PFSK-1 (cell line): ENCODE data around the gene C21orf58.

Source experiments
- FOXP2 ChIP-seq: optimal IDR thresholded peaks from 2 replicates; pipeline ENCODE3; 2011; ENCODE audit warnings: borderline replicate concordance, control low read depth, inconsistent platforms; ENCODE audit not compliant: insufficient read depth; ENCODE audit errors: extremely low read length, extremely low read depth
- POLR2AphosphoS5 ChIP-seq: IDR thresholded peaks from 2 replicates; pipeline ENCODE4 v1.6.1; 2012; ENCODE audit warnings: low read depth, mild to moderate bottlenecking, control low read depth, low read length, moderate library complexity
- REST ChIP-seq, 2 experiments: IDR thresholded peaks; 2 replicates each; pipeline versions ENCODE4 v1.6.1 to v1.8.0; 2011 to 2012; ENCODE audit warnings: low read depth in 2 of 2, low read length in 2 of 2, control low read depth in 1 of 2, inconsistent platforms in 1 of 2, mild to moderate bottlenecking in 1 of 2, moderate library complexity in 1 of 2; ENCODE audit not compliant: insufficient read depth in 1 of 2
- SIN3A ChIP-seq: IDR thresholded peaks from 2 replicates; pipeline ENCODE4 v1.6.1; 2012; ENCODE audit warnings: mild to moderate bottlenecking, low read length, moderate library complexity, borderline replicate concordance; ENCODE audit not compliant: insufficient read depth
- TAF1 ChIP-seq: IDR thresholded peaks from 2 replicates; pipeline ENCODE4 v1.6.1; 2012; ENCODE audit warnings: low read length, control low read depth, borderline replicate concordance; ENCODE audit not compliant: insufficient read depth

C21orf58 gene

GRCh38 chr21:46291561-46291960 lies 32.1 kb downstream of the C21orf58 start:
- TF ChIP-seq POLR2AphosphoS5 (no peak), SIN3A (no peak), TAF1 (no peak), FOXP2 (no peak), REST (IDR thresholded peaks at IDR 0.05; ENCODE audit: insufficient read depth in 1 of 2, low read depth in 2 of 2, low read length in 2 of 2) (no peak)

GRCh38 chr21:46289655-46290179 lies 34.0 kb downstream of the C21orf58 start:
- no peak for TF ChIP-seq TAF1
- TF ChIP-seq SIN3A = no peak
- no peak for TF ChIP-seq REST (IDR thresholded peaks at IDR 0.05; ENCODE audit: insufficient read depth in 1 of 2, low read depth in 2 of 2, low read length in 2 of 2)
- TF ChIP-seq POLR2AphosphoS5 = no peak
- no peak for TF ChIP-seq FOXP2

- no peak for TF ChIP-seq REST (IDR thresholded peaks at IDR 0.05; ENCODE audit: insufficient read depth in 1 of 2, low read depth in 2 of 2, low read length in 2 of 2)
- no peak for TF ChIP-seq FOXP2
- TF ChIP-seq TAF1 = no peak
- TF ChIP-seq POLR2AphosphoS5 = no peak
- no peak for TF ChIP-seq SIN3A
These were observed 36.1 kb downstream of the C21orf58 start for GRCh38 chr21:46287541-46287940.

GRCh38 chr21:46286648-46287002 lies 37.0 kb downstream of the C21orf58 start:
- TF ChIP-seq TAF1 (no peak), FOXP2 (no peak), REST (IDR thresholded peaks at IDR 0.05; ENCODE audit: insufficient read depth in 1 of 2, low read depth in 2 of 2, low read length in 2 of 2) (no peak), SIN3A (no peak), POLR2AphosphoS5 (no peak)
